ENCODE results near the gene CDK5R2. TPM values are rescaled to one million over a fixed set of nuclear protein-coding genes. Genes with fewer than 3 reads are reported as not detected.

Gene CDK5R2
- total and polyA plus RNA-seq, 2 of the 13 experiments (the other 11 are each of a cell fraction or from before 2014, with no cell fraction given), result not detected

- Histone ChIP-seq H3K9ac (ENCODE audit: insufficient read depth, low read depth, low read length) (no peak overlapping the region), H3K36me3 (replicated peaks in 1 of 2; ENCODE audit: control insufficient read depth in 1 of 2, insufficient read depth in 2 of 2, low read length in 2 of 2) (no peaks in the 10 kb centered on the region), H3K27me3 (ENCODE audit: control insufficient read depth in 1 of 2, insufficient read depth in 2 of 2, low read length in 2 of 2) (peaks cover 1 to 46% of the 10 kb centered on the region in 2 experiments; a peak in 4 of 5 replicates), H3K9me3 (ENCODE audit: low read length) (no peaks in the 10 kb centered on the region), H4K20me1 (ENCODE audit: insufficient read depth, low read length) (no peaks in the 10 kb centered on the region), H3K4me3 (replicated peaks in 1 of 3; ENCODE audit: insufficient read depth in 1 of 3, low read depth in 2 of 3, low read length in 3 of 3) (no peak overlapping the region), H3K4me2 (ENCODE audit: low read depth, low read length) (no peak overlapping the region), H3K27ac (ENCODE audit: extremely low read length, insufficient read depth, low read length) (no peak overlapping the region), H3K79me2 (ENCODE audit: insufficient read depth, low read length) (no peaks in the 10 kb centered on the region), H2AFZ (ENCODE audit: low read length) (no peak overlapping the region), H3K4me1 (ENCODE audit: insufficient read depth, low read length) (no peaks in the 10 kb centered on the region)
- no TSS peak for BruUV-seq (replicated peaks)
- in situ Hi-C loops (cut with HindIII; ENCODE audit: extremely low pct_ligation_motif_present, low pct_unique_long_range_greater_than_20kb), result no loop called here
- CTCF ChIA-PET (ENCODE audit: low intra/inter-chr PET ratio, low total read pairs), result no interaction called here
- intact Hi-C loops (cut with micrococcal nuclease; ENCODE audit: unreplicated experiment), result no loop called here
- ATAC-seq (no peak), FAIRE-seq (no peak), DNase-seq (ENCODE audit: low spot score) (no peak)
- POLR2A ChIA-PET, result no interaction called here
- 0% methylated on average over 1 of the region's 1 CpG for WGBS (ENCODE audit: low lambda C conversion rate)
- TF ChIP-seq POLR2A (IDR thresholded peaks at IDR 0.05; ENCODE audit: insufficient read depth in 1 of 2, low read depth in 2 of 2, low read length in 2 of 2), result no peak
- TF ChIP-seq ZNF331 (CRISPR knock-in tag; IDR thresholded peaks at IDR 0.05), result no peak
- TF ChIP-seq, protein P1, sequence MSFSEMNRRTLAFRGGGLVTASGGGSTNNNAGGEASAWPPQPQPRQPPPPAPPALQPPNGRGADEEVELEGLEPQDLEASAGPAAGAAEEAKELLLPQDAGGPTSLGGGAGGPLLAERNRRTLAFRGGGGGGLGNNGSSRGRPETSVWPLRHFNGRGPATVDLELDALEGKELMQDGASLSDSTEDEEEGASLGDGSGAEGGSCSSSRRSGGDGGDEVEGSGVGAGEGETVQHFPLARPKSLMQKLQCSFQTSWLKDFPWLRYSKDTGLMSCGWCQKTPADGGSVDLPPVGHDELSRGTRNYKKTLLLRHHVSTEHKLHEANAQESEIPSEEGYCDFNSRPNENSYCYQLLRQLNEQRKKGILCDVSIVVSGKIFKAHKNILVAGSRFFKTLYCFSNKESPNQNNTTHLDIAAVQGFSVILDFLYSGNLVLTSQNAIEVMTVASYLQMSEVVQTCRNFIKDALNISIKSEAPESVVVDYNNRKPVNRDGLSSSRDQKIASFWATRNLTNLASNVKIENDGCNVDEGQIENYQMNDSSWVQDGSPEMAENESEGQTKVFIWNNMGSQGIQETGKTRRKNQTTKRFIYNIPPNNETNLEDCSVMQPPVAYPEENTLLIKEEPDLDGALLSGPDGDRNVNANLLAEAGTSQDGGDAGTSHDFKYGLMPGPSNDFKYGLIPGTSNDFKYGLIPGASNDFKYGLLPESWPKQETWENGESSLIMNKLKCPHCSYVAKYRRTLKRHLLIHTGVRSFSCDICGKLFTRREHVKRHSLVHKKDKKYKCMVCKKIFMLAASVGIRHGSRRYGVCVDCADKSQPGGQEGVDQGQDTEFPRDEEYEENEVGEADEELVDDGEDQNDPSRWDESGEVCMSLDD (CRISPR knock-in tag; IDR thresholded peaks at IDR 0.05; ENCODE audit: borderline replicate concordance), result no peak
- no peak for TF ChIP-seq ZFYVE20 (CRISPR knock-in tag; IDR thresholded peaks at IDR 0.05; ENCODE audit: borderline replicate concordance, low read depth)
- TF ChIP-seq DPF2 (CRISPR knock-in tag; IDR thresholded peaks at IDR 0.05; ENCODE audit: borderline replicate concordance, low read depth), result no peak
- no peak for TF ChIP-seq RFX1 (IDR thresholded peaks at IDR 0.05)
- TF ChIP-seq REL (CRISPR knock-in tag; conservative IDR thresholded peaks at IDR 0.05), result no peak
These were observed 14.6 kb upstream of the CDK5R2 start for GRCh38 chr2:218944759-218945404.
